ENCODE results near the gene HNF1B.

Gene HNF1B

DNA sequence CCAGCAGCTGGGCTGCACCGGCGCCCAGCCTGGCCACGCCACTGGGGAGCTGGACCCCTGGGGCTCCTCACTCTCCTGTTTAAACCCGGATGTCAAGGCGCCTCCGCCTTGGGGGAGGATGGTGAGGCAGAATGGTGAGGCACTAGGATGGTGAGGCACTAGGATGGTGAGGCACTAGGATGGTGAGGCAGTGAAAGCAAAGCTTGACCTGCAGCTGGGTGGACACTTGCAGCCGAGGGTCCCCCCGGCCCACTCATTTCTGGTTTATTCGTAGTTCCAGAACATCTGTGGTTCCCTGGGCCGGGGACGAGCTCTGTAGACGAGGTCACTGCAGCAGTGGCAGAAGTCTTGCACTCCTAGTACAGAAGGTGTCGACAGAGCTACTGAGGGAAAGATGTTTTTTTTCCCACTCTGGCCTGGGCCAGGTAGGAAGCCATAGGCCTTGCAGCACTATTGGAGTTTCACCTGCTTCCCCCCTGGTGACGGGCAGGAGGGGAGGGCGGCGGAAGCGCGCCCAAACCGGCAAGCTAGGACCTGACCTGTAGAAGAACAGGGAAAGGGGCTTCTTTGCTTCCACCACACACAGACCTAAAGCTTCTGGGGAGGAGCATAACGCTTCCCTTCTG is 1.1 kb upstream of the HNF1B start:
- H3K9me2 ChIP-seq (replicated peaks; ENCODE audit: control insufficient read depth, low read length) = no peaks in the 10 kb centered on the region
- no peak overlapping the region for H3K27ac ChIP-seq (ENCODE audit: low read depth, low read length)
- peaks cover 84% of the 10 kb centered on the region for H3K27me3 ChIP-seq (ENCODE audit: control insufficient read depth, low read length)
- peaks cover 5% of the 10 kb centered on the region; the same call in 1 of the 2 replicates for H3F3A ChIP-seq (ENCODE audit: control insufficient read depth, insufficient read depth)
- H3K79me2 ChIP-seq (ENCODE audit: control insufficient read depth, low read length) = no peaks in the 10 kb centered on the region
- H3K9me3 ChIP-seq (ENCODE audit: control insufficient read depth, insufficient read depth, low read length) = no peaks in the 10 kb centered on the region
- no peaks in the 10 kb centered on the region for H3K36me3 ChIP-seq (ENCODE audit: control insufficient read depth, low read length)
- no peak; the same call in 1 of the 2 replicates for TF ChIP-seq EZH2phosphoT487 (IDR thresholded peaks at IDR 0.05; ENCODE audit: borderline replicate concordance, low read length)
- TF ChIP-seq CTCF (IDR thresholded peaks at IDR 0.05; ENCODE audit: low read depth, low read length, poor library complexity, severe bottlenecking) = no peak
- H3K4me3 ChIP-seq (ENCODE audit: low read length) = no peak overlapping the region
- peaks cover 14% of the 10 kb centered on the region for H3K4me1 ChIP-seq (ENCODE audit: control insufficient read depth, low read length)
- H4K20me1 ChIP-seq (ENCODE audit: control insufficient read depth, insufficient read depth, low read depth, low read length) = peaks cover 3% of the 10 kb centered on the region; the same call in 1 of the 2 replicates
- no peak overlapping the region for H3K4me2 ChIP-seq (ENCODE audit: low read length)

GRCh38 chr17:37744633-37744927 is 279 bp downstream of the HNF1B start:
- H3K36me3 ChIP-seq (ENCODE audit: control insufficient read depth, low read length) = no peaks in the 10 kb centered on the region
- no peak overlapping the region for H3K27ac ChIP-seq (ENCODE audit: low read depth, low read length)
- no peaks in the 10 kb centered on the region for H3K79me2 ChIP-seq (ENCODE audit: control insufficient read depth, low read length)
- H4K20me1 ChIP-seq (ENCODE audit: control insufficient read depth, insufficient read depth, low read depth, low read length) = no peaks in the 10 kb centered on the region; the same call in 1 of the 2 replicates
- peaks cover 89% of the 10 kb centered on the region for H3K27me3 ChIP-seq (ENCODE audit: control insufficient read depth, low read length)
- no peaks in the 10 kb centered on the region for H3K9me2 ChIP-seq (replicated peaks; ENCODE audit: control insufficient read depth, low read length)
- peaks cover 7% of the 10 kb centered on the region; the same call in 1 of the 2 replicates for H3F3A ChIP-seq (ENCODE audit: control insufficient read depth, insufficient read depth)
- TF ChIP-seq CTCF (IDR thresholded peaks at IDR 0.05; ENCODE audit: low read depth, low read length, poor library complexity, severe bottlenecking) = no peak
- peak overlapping the region; percentile 63 for H3K4me2 ChIP-seq (ENCODE audit: low read length)
- no peaks in the 10 kb centered on the region for H3K9me3 ChIP-seq (ENCODE audit: control insufficient read depth, insufficient read depth, low read length)
- H3K4me1 ChIP-seq (ENCODE audit: control insufficient read depth, low read length) = peaks cover 14% of the 10 kb centered on the region
- H3K4me3 ChIP-seq (ENCODE audit: low read length) = no peak overlapping the region

- Histone ChIP-seq H3K9me2 (replicated peaks; ENCODE audit: control insufficient read depth, low read length) (no peaks in the 10 kb centered on the region), H3K4me1 (ENCODE audit: control insufficient read depth, low read length) (peaks cover 14% of the 10 kb centered on the region), H3K36me3 (ENCODE audit: control insufficient read depth, low read length) (no peaks in the 10 kb centered on the region), H3K4me2 (ENCODE audit: low read length) (peak overlapping the region; percentile 63; the same call in 1 of the 2 replicates), H3K9me3 (ENCODE audit: control insufficient read depth, insufficient read depth, low read length) (no peaks in the 10 kb centered on the region), H3K27me3 (ENCODE audit: control insufficient read depth, low read length) (peaks cover 92% of the 10 kb centered on the region), H3K4me3 (ENCODE audit: low read length) (no peak overlapping the region), H3F3A (ENCODE audit: control insufficient read depth, insufficient read depth) (peaks cover 7% of the 10 kb centered on the region; the same call in 1 of the 2 replicates), H4K20me1 (ENCODE audit: control insufficient read depth, insufficient read depth, low read depth, low read length) (no peaks in the 10 kb centered on the region; the same call in 1 of the 2 replicates), H3K79me2 (ENCODE audit: control insufficient read depth, low read length) (no peaks in the 10 kb centered on the region), H3K27ac (ENCODE audit: low read depth, low read length) (no peak overlapping the region)
- peak; percentile 12 for TF ChIP-seq CTCF (IDR thresholded peaks at IDR 0.05; ENCODE audit: low read depth, low read length, poor library complexity, severe bottlenecking)
- TF ChIP-seq EZH2phosphoT487 (IDR thresholded peaks at IDR 0.05; ENCODE audit: borderline replicate concordance, low read length) = peak; percentile 91
Observed at GRCh38 chr17:37743875-37744632, 805 bp downstream of the HNF1B start.

All from DOHH2 (cell line).